ENCODE results near the gene CELSR3. TPM values are rescaled to one million over a fixed set of nuclear protein-coding genes. Genes with fewer than 3 reads are reported as not detected.

The CELSR3 gene
- total RNA-seq, 1 experiment from 2014 or later = 17.6 TPM

- peaks cover 22% of the 10 kb centered on the region for H3K4me1 Mint-ChIP-seq (ENCODE audit: insufficient read depth, unreplicated experiment)
- CTCF ChIA-PET = interaction anchor here (0.6 to 1.0 kb wide), 2 partner anchors 60 to 244 kb away, joined by 3 to 4 read pairs; no protein-coding TSS in a partner anchor
- POLR2A ChIA-PET = no interaction called here
- peak overlapping the region; percentile 73 for H3K27ac Mint-ChIP-seq (ENCODE audit: low read depth, unreplicated experiment)
- no peak overlapping the region for H3K4me3 Mint-ChIP-seq (ENCODE audit: unreplicated experiment)
- intact Hi-C loops (cut with micrococcal nuclease) = loop anchor here (10.0 kb wide), 1 partner anchor 125 kb away; the partner anchor contains the start of gene PFKFB4
- no peak for TF ChIP-seq CTCF (IDR thresholded peaks at IDR 0.05; ENCODE audit: unreplicated experiment)
- H3K36me3 Mint-ChIP-seq (ENCODE audit: insufficient read depth, unreplicated experiment) = peaks cover 54% of the 10 kb centered on the region
- no peaks in the 10 kb centered on the region for H3K27me3 Mint-ChIP-seq (ENCODE audit: insufficient read depth, unreplicated experiment)
- no peak for DNase-seq (ENCODE audit: unreplicated experiment)
- no peaks in the 10 kb centered on the region for H3K9me3 Mint-ChIP-seq (ENCODE audit: unreplicated experiment)
- BruUV-seq (replicated peaks) = no TSS peak
Observed at GRCh38 chr3:48679411-48680391, 17.0 kb upstream of the CELSR3 start.

- DNase-seq (ENCODE audit: unreplicated experiment) = no peak
- intact Hi-C loops (cut with micrococcal nuclease) = no loop called here
- Mint-ChIP-seq H3K4me1 (ENCODE audit: insufficient read depth, unreplicated experiment) (peaks cover 13% of the 10 kb centered on the region), H3K4me3 (ENCODE audit: unreplicated experiment) (no peak overlapping the region), H3K27ac (ENCODE audit: low read depth, unreplicated experiment) (no peak overlapping the region), H3K36me3 (ENCODE audit: insufficient read depth, unreplicated experiment) (peaks cover 52% of the 10 kb centered on the region), H3K27me3 (ENCODE audit: insufficient read depth, unreplicated experiment) (no peaks in the 10 kb centered on the region), H3K9me3 (ENCODE audit: unreplicated experiment) (no peaks in the 10 kb centered on the region)
- ChIA-PET POLR2A (no interaction called here), CTCF (interaction anchor here (0.6 to 1.0 kb wide), 2 partner anchors 59 to 243 kb away, joined by 3 to 4 read pairs; no protein-coding TSS in a partner anchor)
- no TSS peak for BruUV-seq (replicated peaks)
- TF ChIP-seq CTCF (IDR thresholded peaks at IDR 0.05; ENCODE audit: unreplicated experiment) = no peak
Observed at GRCh38 chr3:48678566-48679380, 16.1 kb upstream of the CELSR3 start.

- Mint-ChIP-seq H3K4me1 (ENCODE audit: insufficient read depth, unreplicated experiment) (peaks cover 6% of the 10 kb centered on the region), H3K4me3 (ENCODE audit: unreplicated experiment) (no peak overlapping the region), H3K9me3 (ENCODE audit: unreplicated experiment) (no peaks in the 10 kb centered on the region), H3K27me3 (ENCODE audit: insufficient read depth, unreplicated experiment) (no peaks in the 10 kb centered on the region), H3K27ac (ENCODE audit: low read depth, unreplicated experiment) (no peak overlapping the region), H3K36me3 (ENCODE audit: insufficient read depth, unreplicated experiment) (peaks cover 45% of the 10 kb centered on the region)
- no peak for DNase-seq (ENCODE audit: unreplicated experiment)
- intact Hi-C loops (cut with micrococcal nuclease) = no loop called here
- ChIA-PET CTCF (no interaction called here), POLR2A (no interaction called here)
- TF ChIP-seq CTCF (IDR thresholded peaks at IDR 0.05; ENCODE audit: unreplicated experiment) = no peak
- BruUV-seq (replicated peaks) = no TSS peak
Observed at GRCh38 chr3:48678056-48678455, 15.4 kb upstream of the CELSR3 start.

GRCh38 chr3:48674505-48674904 lies 11.8 kb upstream of the CELSR3 start:
- intact Hi-C loops (cut with micrococcal nuclease) = no loop called here
- no peak for TF ChIP-seq CTCF (IDR thresholded peaks at IDR 0.05; ENCODE audit: unreplicated experiment)
- BruUV-seq (replicated peaks) = no TSS peak
- Mint-ChIP-seq H3K27ac (ENCODE audit: low read depth, unreplicated experiment) (no peak overlapping the region), H3K4me3 (ENCODE audit: unreplicated experiment) (no peak overlapping the region), H3K27me3 (ENCODE audit: insufficient read depth, unreplicated experiment) (no peaks in the 10 kb centered on the region), H3K9me3 (ENCODE audit: unreplicated experiment) (no peaks in the 10 kb centered on the region), H3K4me1 (ENCODE audit: insufficient read depth, unreplicated experiment) (no peaks in the 10 kb centered on the region), H3K36me3 (ENCODE audit: insufficient read depth, unreplicated experiment) (peaks cover 44% of the 10 kb centered on the region)
- POLR2A ChIA-PET = interaction anchor here (0.8 to 2.5 kb wide), 4 partner anchors 9 to 39 kb away, joined by 3 to 10 read pairs (median 5); partner anchors contain the start of gene SLC26A6
- CTCF ChIA-PET = interaction anchor here (1.0 to 2.0 kb wide), 2 partner anchors 38 to 63 kb away, joined by 3 to 5 read pairs; no protein-coding TSS in a partner anchor
- no peak for DNase-seq (ENCODE audit: unreplicated experiment)

Measured in MCF 10A (cell line).